ENCODE data around the gene LRRC74B. TPM values are rescaled to one million over a fixed set of nuclear protein-coding genes. Genes with fewer than 3 reads are reported as not detected.

The LRRC74B gene
- total RNA-seq, 4 donors from 2014 or later, result not detected

GRCh38 chr22:21020802-21021429 is 24.8 kb upstream of the LRRC74B start:
- no peak overlapping the region for H3K4me3 ChIP-seq
- intact Hi-C loops (cut with DNase I; ENCODE audit: low total_unique reads), result loop anchor here (10.0 kb wide), 1 partner anchor 54 kb away; no protein-coding TSS in a partner anchor
- no peaks in the 10 kb centered on the region for H3K9me3 ChIP-seq
- WGBS, 2 donors (ENCODE audit: low coverage in 1 of 2), result 53 to 56% methylated on average over 3 to 7 of the region's 7 CpGs
- TF ChIP-seq CTCF (IDR thresholded peaks at IDR 0.05) (peak in 2 of 5 experiments; percentile 11 to 22), POLR2AphosphoS5 (IDR thresholded peaks at IDR 0.05) (no peak), EP300 (IDR thresholded peaks at IDR 0.05; ENCODE audit: low read depth) (no peak)
- peaks cover 0 to 3% (median 0%) of the 10 kb centered on the region in 4 donors for H3K4me1 ChIP-seq
- DNase-seq, result no peak
- in situ Hi-C loops (cut with MboI; ENCODE audit: low pct_ligation_motif_present in 1 of 4, low pct_unique_long_range_greater_than_20kb in 1 of 4, low sequenced_read_pairs in 3 of 4), result no loop called here
- no peak overlapping the region for H3K27ac ChIP-seq
- H3K36me3 ChIP-seq, result no peaks in the 10 kb centered on the region
- H3K27me3 ChIP-seq, result no peaks in the 10 kb centered on the region

DNA sequence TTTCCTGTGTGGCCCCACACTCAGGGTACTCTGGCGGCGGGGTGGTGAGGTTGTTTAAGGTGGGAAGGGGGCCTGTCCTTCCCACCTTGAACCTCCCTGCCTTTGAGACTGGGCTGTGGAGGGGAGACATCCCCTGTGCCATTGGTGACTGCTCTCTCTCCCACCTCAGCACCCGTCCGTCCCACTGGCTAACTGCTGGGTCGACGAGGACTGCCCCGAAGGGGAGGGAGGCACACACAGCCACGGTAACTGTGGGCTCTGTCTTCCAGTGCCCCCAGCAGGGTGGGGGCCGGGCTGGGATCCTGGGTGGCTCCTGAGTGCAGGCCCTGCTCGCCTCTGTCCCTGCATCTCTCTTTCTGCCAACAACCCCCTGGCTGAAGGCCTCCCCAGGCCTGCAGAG is 23.2 kb upstream of the LRRC74B start:
- intact Hi-C loops (cut with DNase I; ENCODE audit: low total_unique reads), result loop anchor here (10.0 kb wide), 1 partner anchor 52 kb away; no protein-coding TSS in a partner anchor
- Histone ChIP-seq H3K27me3 (no peaks in the 10 kb centered on the region), H3K36me3 (no peaks in the 10 kb centered on the region), H3K4me1 (no peaks in the 10 kb centered on the region), H3K9me3 (no peaks in the 10 kb centered on the region), H3K27ac (no peak overlapping the region), H3K4me3 (no peak overlapping the region)
- no peak for DNase-seq
- in situ Hi-C loops (cut with MboI; ENCODE audit: low pct_ligation_motif_present in 1 of 4, low pct_unique_long_range_greater_than_20kb in 1 of 4, low sequenced_read_pairs in 3 of 4), result no loop called here
- WGBS, 2 donors (ENCODE audit: low coverage in 1 of 2), result 75 to 100% methylated on average over 1 to 10 of the region's 10 CpGs
- TF ChIP-seq POLR2A (IDR thresholded peaks at IDR 0.05), result no peak
- TF ChIP-seq POLR2AphosphoS5 (IDR thresholded peaks at IDR 0.05), result no peak
- no peak for TF ChIP-seq CTCF (IDR thresholded peaks at IDR 0.05)
- no peak for TF ChIP-seq EP300 (IDR thresholded peaks at IDR 0.05; ENCODE audit: low read depth)

DNA sequence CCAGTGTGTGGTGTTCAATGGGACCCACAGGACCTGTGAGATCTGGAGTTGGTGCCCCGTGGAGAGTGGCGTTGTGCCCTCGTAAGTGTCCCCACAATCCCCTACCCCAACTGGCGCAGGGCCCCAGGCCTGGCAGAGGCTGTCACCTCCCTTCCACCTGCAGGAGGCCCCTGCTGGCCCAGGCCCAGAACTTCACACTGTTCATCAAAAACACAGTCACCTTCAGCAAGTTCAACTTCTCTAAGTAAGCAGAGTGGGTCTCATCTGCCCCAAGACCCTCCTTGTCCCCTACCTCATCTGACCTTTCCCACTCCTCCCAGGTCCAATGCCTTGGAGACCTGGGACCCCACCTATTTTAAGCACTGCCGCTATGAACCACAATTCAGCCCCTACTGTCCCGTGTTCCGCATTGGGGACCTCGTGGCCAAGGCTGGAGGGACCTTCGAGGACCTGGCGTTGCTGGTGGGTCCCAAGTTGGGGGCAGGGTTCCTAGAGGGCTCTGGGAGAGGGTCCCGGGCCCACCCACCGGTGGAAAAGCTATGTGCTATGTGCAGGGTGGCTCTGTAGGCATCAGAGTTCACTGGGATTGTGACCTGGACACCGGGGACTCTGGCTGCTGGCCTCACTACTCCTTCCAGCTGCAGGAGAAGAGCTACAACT is 22.7 kb upstream of the LRRC74B start:
- H3K9me3 ChIP-seq, result no peaks in the 10 kb centered on the region
- no peaks in the 10 kb centered on the region for H3K4me1 ChIP-seq
- H3K4me3 ChIP-seq, result no peak overlapping the region
- WGBS, 2 donors (ENCODE audit: low coverage in 1 of 2), result 75 to 80% methylated on average over 1 to 13 of the region's 13 CpGs
- in situ Hi-C loops (cut with MboI; ENCODE audit: low pct_ligation_motif_present in 1 of 4, low pct_unique_long_range_greater_than_20kb in 1 of 4, low sequenced_read_pairs in 3 of 4) (no loop called here), intact Hi-C loops (cut with DNase I; ENCODE audit: low total_unique reads) (loop anchor here (10.0 kb wide), 1 partner anchor 52 kb away; no protein-coding TSS in a partner anchor)
- no peak for DNase-seq
- TF ChIP-seq POLR2A (IDR thresholded peaks at IDR 0.05) (no peak), CTCF (IDR thresholded peaks at IDR 0.05) (no peak), EP300 (IDR thresholded peaks at IDR 0.05; ENCODE audit: low read depth) (no peak), POLR2AphosphoS5 (IDR thresholded peaks at IDR 0.05) (no peak)
- H3K36me3 ChIP-seq, result no peaks in the 10 kb centered on the region
- H3K27me3 ChIP-seq, result no peaks in the 10 kb centered on the region
- no peak overlapping the region for H3K27ac ChIP-seq

- intact Hi-C loops (cut with DNase I; ENCODE audit: low total_unique reads) (loop anchor here (10.0 kb wide), 1 partner anchor 50 kb away; no protein-coding TSS in a partner anchor), in situ Hi-C loops (cut with MboI; ENCODE audit: low pct_ligation_motif_present in 1 of 4, low pct_unique_long_range_greater_than_20kb in 1 of 4, low sequenced_read_pairs in 3 of 4) (no loop called here)
- no peak for DNase-seq
- H3K36me3 ChIP-seq, result no peaks in the 10 kb centered on the region
- no peak overlapping the region for H3K4me3 ChIP-seq
- TF ChIP-seq POLR2AphosphoS5 (IDR thresholded peaks at IDR 0.05) (no peak), EP300 (IDR thresholded peaks at IDR 0.05; ENCODE audit: low read depth) (no peak), POLR2A (IDR thresholded peaks at IDR 0.05) (no peak), CTCF (IDR thresholded peaks at IDR 0.05) (no peak)
- no peaks in the 10 kb centered on the region for H3K9me3 ChIP-seq
- no peaks in the 10 kb centered on the region for H3K4me1 ChIP-seq
- H3K27me3 ChIP-seq, result no peaks in the 10 kb centered on the region
- WGBS, 2 donors (ENCODE audit: low coverage in 1 of 2), result 69% methylated on average over 8 of the region's 8 CpGs; no CpG with 5 or more reads in 1 of the 2 donors
- no peak overlapping the region for H3K27ac ChIP-seq
Observed at GRCh38 chr22:21025266-21025665, 20.5 kb upstream of the LRRC74B start.

Measured in transverse colon (tissue), 4 donors.